ENCODE results near the gene ZNF410. TPM values are rescaled to one million over a fixed set of nuclear protein-coding genes. Genes with fewer than 3 reads are reported as not detected.

The ZNF410 gene
- polyA plus RNA-seq, 10 donors = 26.1 to 38.3 (median 32.8) TPM

- DNase-seq = peak; percentile 98 to 99 (median 98)
Measured at GRCh38 chr14:73949752-73950734, 63.4 kb downstream of the ZNF410 start, which contains the start of the genes COQ6 and FAM161B. TSS of gene COQ6 (plus strand) at chr14:73950302. CDS start at chr14:73950333, 31 bp downstream. TSS of gene FAM161B (minus strand) at chr14:73950094. CDS start at chr14:73950026, 68 bp downstream.

DNA sequence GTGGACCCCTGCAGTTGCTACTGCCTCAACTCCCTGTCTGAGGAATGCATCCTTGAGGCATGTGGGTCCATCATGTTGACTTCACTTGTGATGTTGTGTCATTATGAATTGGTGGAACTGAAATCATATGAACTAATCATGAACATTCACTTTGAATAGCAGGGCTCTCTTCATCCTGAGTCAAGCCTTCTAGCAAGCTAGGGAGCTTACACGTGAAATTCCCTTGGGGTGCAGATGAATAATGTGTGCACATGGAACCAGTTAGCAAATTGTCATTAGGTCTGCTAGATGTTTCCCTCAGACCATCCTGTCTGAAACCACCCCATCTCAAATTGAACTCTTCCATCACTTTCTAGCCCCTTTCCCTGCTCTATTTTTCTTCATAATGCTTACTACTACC lies 67.1 kb downstream of the ZNF410 start:
- DNase-seq = no peak

DNA sequence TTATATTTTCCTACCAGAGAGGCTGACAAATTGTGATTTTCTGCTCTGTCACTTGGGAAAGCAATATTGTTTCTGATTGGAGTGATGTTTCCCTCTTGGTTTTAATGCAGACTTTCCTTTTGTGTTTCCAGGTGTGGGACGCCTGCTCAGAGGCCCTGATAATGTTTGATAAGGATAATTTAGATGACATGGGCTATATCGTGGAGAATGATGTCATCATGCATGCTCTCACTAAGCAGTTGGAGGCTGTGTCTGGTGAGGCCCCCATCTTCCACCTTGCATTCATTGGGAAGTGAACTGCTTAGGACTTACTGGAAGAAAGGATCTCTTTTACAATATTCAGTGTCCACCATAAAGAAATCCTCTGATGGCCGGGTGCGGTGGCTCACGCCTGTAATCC lies 69.0 kb downstream of the ZNF410 start:
- no peak for DNase-seq

- DNase-seq = peak; percentile 30 to 47 (median 34)
Measured at GRCh38 chr14:73958591-73958990, 71.9 kb downstream of the ZNF410 start.

- no peak for DNase-seq
Measured at GRCh38 chr14:73961192-73961591, 74.5 kb downstream of the ZNF410 start.

DNA sequence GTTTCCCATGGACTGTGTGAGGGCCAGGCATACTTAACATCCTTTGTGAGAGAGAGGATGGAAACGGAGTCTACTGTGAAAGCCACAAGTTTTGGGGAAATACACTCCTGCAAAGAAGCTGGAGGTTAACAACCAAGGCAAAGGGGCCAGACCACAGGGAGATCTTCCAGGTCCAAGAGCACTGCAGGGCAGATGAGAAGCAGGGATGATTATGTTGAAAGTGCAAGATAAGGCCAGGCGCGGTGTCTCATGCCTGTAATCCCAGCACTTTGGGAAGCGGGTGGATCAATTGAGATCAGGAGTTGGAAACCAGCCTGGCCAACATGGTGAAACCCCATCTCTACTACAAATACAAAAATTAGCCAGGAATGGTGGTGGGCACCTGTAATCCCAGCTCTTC lies 78.6 kb downstream of the ZNF410 start:
- DNase-seq = no peak

GRCh38 chr14:73968885-73969284 lies 82.2 kb downstream of the ZNF410 start:
- DNase-seq = no peak

DNA sequence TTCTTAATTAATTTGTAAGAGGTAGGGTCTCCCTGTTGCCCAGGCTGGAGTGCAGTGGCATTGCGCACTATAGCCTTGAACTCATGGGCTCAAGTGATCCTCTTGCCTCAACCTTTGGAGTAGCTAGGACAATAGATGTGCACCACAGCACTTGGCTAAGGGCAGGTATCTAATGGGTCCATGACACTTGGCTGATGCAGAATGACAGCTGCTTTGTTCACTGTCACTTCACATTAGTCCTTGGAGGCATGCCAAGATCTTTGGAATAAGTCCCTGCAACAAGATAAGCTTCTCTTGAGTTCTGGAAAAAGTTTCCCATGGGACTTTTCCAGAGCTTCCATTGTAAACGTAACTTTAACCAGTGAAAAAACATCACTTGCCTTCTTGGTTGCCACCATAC lies 86.8 kb downstream of the ZNF410 start:
- DNase-seq = peak; percentile 22 to 42 (median 23)

GRCh38 chr14:73976125-73976524 lies 89.5 kb downstream of the ZNF410 start:
- DNase-seq = no peak

DNA sequence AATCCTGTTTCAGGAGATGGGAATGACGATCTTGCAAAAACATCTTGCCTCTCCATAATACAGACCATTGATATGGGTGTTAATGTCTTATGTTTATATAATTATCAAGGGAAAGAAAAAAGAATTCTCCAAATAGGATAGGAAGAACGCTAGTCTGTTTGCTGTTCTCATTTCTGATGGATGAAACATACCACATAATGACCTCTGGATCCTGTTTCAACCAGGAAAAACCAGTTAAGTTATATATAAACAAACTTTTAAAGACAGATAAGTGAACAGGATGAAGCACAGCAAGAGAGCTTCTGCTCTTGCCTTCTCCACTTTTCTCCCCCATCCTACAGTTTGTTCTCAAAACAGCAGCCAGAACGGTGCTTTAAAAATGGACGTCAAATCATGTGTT lies 91.2 kb downstream of the ZNF410 start:
- DNase-seq = no peak

Other genes starting within 250 kb of the ZNF410 start
- gene DNAL1, start 241.9 kb upstream of the ZNF410 start, polyA plus RNA-seq (ENCODE audit: insufficient read length in 10 of 10) = 10 to 100 TPM in 4 of 10 donors, 1 to 10 TPM in 6; 6.0 to 12.5 (median 8.9) TPM
- 10 to 100 TPM; 19.9 to 37.9 (median 26.3) TPM for gene PNMA1, start 172.5 kb upstream of the ZNF410 start, polyA plus RNA-seq (ENCODE audit: insufficient read length in 10 of 10)
- gene PTGR2, start 35.0 kb upstream of the ZNF410 start, polyA plus RNA-seq (ENCODE audit: insufficient read length in 10 of 10) = 10 to 100 TPM in 3 of 10 donors, 1 to 10 TPM in 7; 4.9 to 13.0 (median 7.7) TPM
- gene FAM161B, start 63.2 kb downstream of the ZNF410 start, polyA plus RNA-seq (ENCODE audit: insufficient read length in 10 of 10) = 10 to 100 TPM in 1 of 10 donors, 1 to 10 TPM in 9; 6.7 to 10.1 (median 8.4) TPM
- 10 to 100 TPM; 25.8 to 46.2 (median 42.6) TPM for gene COQ6, start 63.4 kb downstream of the ZNF410 start, polyA plus RNA-seq (ENCODE audit: insufficient read length in 10 of 10)
- gene ENTPD5, start 132.4 kb downstream of the ZNF410 start, polyA plus RNA-seq (ENCODE audit: insufficient read length in 10 of 10) = 10 to 100 TPM; 11.1 to 18.1 (median 14.1) TPM
- 10 to 100 TPM in 2 of 10 donors, 1 to 10 TPM in 8; 5.5 to 21.4 (median 8.4) TPM for gene BBOF1, start 132.5 kb downstream of the ZNF410 start, polyA plus RNA-seq (ENCODE audit: insufficient read length in 10 of 10)
- gene ALDH6A1, start 197.6 kb downstream of the ZNF410 start, polyA plus RNA-seq (ENCODE audit: insufficient read length in 10 of 10) = 10 to 100 TPM in 9 of 10 donors, 1 to 10 TPM in 1; 7.0 to 15.6 (median 14.0) TPM
- gene LIN52, start 198.1 kb downstream of the ZNF410 start, polyA plus RNA-seq (ENCODE audit: insufficient read length in 10 of 10) = 10 to 100 TPM in 7 of 10 donors, 1 to 10 TPM in 3; 6.8 to 14.1 (median 10.7) TPM

Measured in muscle of back (tissue), 11 donors.